Stimulated activated CD4-positive, alpha-beta T cell treated with anti-CD3 and anti-CD28 coated beads, Interleukin-1b, Interleukin-23, amount 100 ng/mL, for 48 hours (primary cell): ENCODE data around the gene CYP2D6.
"Not testable (repeated sequence)": the region's sequence is repeated elsewhere in the genome, so short reads cannot be mapped to it uniquely, and the experiment has no call there.

Source experiments
- DNase-seq: peaks from one replicate; pipeline ENCODE4 v3.0.0-alpha.2; 2020

CYP2D6 gene

GRCh38 chr22:42132457-42132856 is 1.8 kb upstream of the CYP2D6 start:
- no peak for DNase-seq

- no peak for DNase-seq
Observed at GRCh38 chr22:42131562-42131961, 952 bp upstream of the CYP2D6 start.

GRCh38 chr22:42130182-42130581 is 428 bp downstream of the CYP2D6 start:
- not testable (repeated sequence) for DNase-seq

GRCh38 chr22:42128776-42129694 is 1.6 kb downstream of the CYP2D6 start:
- not testable (repeated sequence) for DNase-seq

GRCh38 chr22:42128007-42128406 is 2.6 kb downstream of the CYP2D6 start:
- not testable (repeated sequence) for DNase-seq

GRCh38 chr22:42127606-42128005 is 3.0 kb downstream of the CYP2D6 start:
- no peak for DNase-seq

GRCh38 chr22:42123529-42123928 is 7.1 kb downstream of the CYP2D6 start:
- DNase-seq = not testable (repeated sequence)

- peak; percentile 44 for DNase-seq
Observed at GRCh38 chr22:42120231-42121021, 10.2 kb downstream of the CYP2D6 start.

GRCh38 chr22:42116848-42117424 is 13.7 kb downstream of the CYP2D6 start:
- no peak for DNase-seq

- not testable (repeated sequence) for DNase-seq
Observed at GRCh38 chr22:42115420-42115830, 15.2 kb downstream of the CYP2D6 start.

GRCh38 chr22:42114721-42115120 is 15.9 kb downstream of the CYP2D6 start:
- DNase-seq = no peak

- DNase-seq = not testable (repeated sequence)
Observed at GRCh38 chr22:42112793-42113192, 17.8 kb downstream of the CYP2D6 start.

GRCh38 chr22:42111798-42112197 is 18.8 kb downstream of the CYP2D6 start:
- no peak for DNase-seq

- DNase-seq = no peak
Observed at GRCh38 chr22:42108848-42109247, 21.8 kb downstream of the CYP2D6 start.

GRCh38 chr22:42104332-42104860 is 26.2 kb downstream of the CYP2D6 start:
- not testable (repeated sequence) for DNase-seq

GRCh38 chr22:42101199-42101598 is 29.4 kb downstream of the CYP2D6 start:
- DNase-seq = no peak

- DNase-seq = no peak
Observed at GRCh38 chr22:42091455-42091782, 39.2 kb downstream of the CYP2D6 start.

GRCh38 chr22:42090596-42091454 is 39.8 kb downstream of the CYP2D6 start, which contains the start of gene NDUFA6:
Gene NDUFA6 (minus strand): TSS chr22:42090772. CDS start chr22:42090744, 28 bp downstream.
- peak; percentile 99 for DNase-seq

GRCh38 chr22:42086051-42086450 is 44.6 kb downstream of the CYP2D6 start:
- no peak for DNase-seq

- DNase-seq = no peak
Observed at GRCh38 chr22:42084874-42085273, 45.7 kb downstream of the CYP2D6 start.

GRCh38 chr22:42083119-42083518 is 47.5 kb downstream of the CYP2D6 start:
- no peak for DNase-seq

GRCh38 chr22:42080287-42080686 is 50.3 kb downstream of the CYP2D6 start:
- DNase-seq = no peak
